ENCODE results near the gene FEZF2.

The FEZF2 gene

GRCh38 chr3:62373215-62373614, at the start of gene FEZF2:
Gene FEZF2 (minus strand): TSS chr3:62373550. CDS start chr3:62372868, 682 bp downstream.
- no peak for DNase-seq

- no peak for DNase-seq
These were observed 47.9 kb upstream of the FEZF2 start for GRCh38 chr3:62421207-62421606.

- no peak for DNase-seq
These were observed 42.8 kb upstream of the FEZF2 start for GRCh38 chr3:62416144-62416543.

GRCh38 chr3:62415312-62415801, 42.0 kb upstream of the FEZF2 start:
- DNase-seq: no peak

GRCh38 chr3:62414786-62415185, 41.4 kb upstream of the FEZF2 start:
- no peak for DNase-seq

GRCh38 chr3:62413687-62414086, 40.3 kb upstream of the FEZF2 start:
- DNase-seq: no peak

DNA sequence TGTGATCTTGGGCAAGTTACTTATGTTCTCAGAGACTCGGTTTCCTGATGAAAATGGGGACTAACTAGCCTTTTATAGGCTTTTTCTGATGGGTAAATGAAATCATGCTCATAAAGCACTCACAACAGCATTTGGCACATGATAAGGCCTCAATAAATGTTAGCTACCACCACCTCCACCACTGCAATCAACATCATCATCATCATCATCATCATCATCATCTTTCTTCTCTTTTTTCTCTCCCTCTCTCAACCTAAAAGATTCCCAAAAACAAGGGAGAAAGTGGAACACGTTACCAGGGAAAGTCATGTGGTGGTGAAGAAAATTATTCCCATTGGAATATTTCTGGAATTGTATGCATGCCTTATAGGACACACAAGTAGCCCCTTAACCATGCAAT, 33.6 kb upstream of the FEZF2 start:
- no peak for DNase-seq

- no peak for DNase-seq
These were observed 32.2 kb upstream of the FEZF2 start for GRCh38 chr3:62405566-62405965.

GRCh38 chr3:62405135-62405534, 31.8 kb upstream of the FEZF2 start:
- DNase-seq: no peak

DNA sequence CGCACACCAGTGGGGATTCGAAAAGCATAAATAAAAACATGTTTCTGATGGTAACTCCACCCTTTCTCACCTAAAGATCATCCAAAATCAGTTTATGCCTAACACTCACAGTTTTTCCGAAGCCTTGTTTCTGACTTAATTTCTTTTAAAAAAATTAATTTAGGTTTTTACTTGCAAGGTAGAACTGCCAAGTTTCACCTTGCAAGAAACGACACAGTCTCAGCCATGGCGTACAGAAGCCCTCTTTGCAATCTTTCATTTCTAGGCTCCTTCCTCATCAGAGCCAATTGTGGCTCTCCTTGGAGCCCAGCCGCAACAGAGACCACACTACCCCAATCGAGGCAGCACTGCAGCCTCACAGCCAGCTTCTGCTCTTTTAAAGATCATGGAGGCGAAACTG, 31.0 kb upstream of the FEZF2 start:
- no peak for DNase-seq

- DNase-seq: no peak
These were observed 30.4 kb upstream of the FEZF2 start for GRCh38 chr3:62403765-62404164.

- DNase-seq: no peak
These were observed 19.4 kb upstream of the FEZF2 start for GRCh38 chr3:62392626-62393292.

DNA sequence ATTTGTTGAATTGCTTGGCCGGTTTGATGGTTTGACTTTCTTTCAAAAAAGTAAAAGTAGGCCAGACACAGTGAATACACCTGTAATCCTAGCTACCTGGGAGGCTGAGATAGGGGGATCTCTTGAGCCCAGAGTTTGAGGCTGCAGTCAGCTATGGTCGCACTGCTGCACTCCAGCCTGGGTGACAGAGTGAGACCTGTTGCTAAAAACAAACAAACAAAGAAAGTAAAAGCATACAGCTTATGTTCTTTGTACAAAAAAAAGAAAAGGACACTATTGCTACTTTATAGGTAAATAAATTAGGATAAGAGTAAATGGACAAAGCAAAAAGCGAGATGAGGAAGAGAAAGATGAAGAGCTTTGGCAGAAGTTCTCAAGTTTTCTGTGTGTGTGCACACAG, 13.9 kb upstream of the FEZF2 start:
- no peak for DNase-seq

GRCh38 chr3:62379321-62379798, 6.0 kb upstream of the FEZF2 start:
- DNase-seq: no peak

- no peak for DNase-seq
These were observed 5.6 kb upstream of the FEZF2 start for GRCh38 chr3:62378921-62379320.

- no peak for DNase-seq
These were observed 5.0 kb upstream of the FEZF2 start for GRCh38 chr3:62378311-62378789.

GRCh38 chr3:62376906-62377877, 3.8 kb upstream of the FEZF2 start:
- no peak for DNase-seq

DNA sequence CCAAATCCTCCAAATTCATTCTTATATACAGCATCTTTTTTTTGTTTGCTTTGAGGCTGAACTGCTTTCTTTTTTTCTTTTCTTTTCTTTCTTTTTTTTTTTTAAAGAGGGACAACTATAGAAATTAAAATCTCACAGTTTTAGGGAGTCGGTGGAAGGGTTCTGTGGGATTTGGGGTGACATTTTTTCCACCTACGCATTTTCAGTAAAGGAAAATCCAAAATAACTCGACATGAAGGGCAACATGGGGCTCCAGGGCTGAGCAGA, 3.0 kb upstream of the FEZF2 start:
- DNase-seq: no peak

DNA sequence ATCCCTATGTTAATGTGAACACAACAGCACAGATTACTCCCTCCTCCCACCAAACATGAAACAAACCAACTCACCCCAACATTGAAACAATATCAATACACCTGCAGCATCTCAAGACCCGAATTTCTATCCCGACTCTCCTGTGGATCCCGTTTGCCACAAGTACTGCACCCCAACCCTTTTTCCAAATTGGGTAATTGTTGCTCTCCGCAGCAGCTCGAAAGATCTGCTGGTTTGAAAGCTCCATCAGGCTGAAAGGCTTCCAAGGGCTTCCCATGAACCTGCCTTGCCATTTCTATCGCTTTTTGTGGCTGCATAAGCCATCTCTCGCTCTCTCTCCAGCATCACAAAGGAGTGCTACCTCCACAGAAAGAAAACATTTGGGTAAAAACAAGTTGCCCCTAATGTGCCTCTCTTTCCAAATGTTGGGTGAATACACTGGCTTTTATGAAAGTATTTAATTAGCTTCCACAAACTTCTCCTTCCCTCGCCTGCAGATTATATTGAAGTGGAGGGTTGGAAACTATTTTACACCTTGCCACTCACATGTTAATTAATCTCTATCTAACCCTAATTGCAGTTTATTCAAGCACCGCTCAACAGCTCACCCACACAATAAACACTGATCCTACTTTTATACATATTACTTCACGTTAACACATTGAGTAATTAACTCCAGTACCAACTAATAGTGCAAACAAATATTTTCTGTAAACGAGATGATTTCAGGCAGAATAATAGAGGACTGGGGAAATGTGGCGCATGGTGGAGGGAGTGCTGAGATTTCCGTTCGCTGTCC, 2.5 kb upstream of the FEZF2 start:
- DNase-seq: no peak

- DNase-seq: no peak
These were observed 1.2 kb upstream of the FEZF2 start for GRCh38 chr3:62374341-62375218.

DNA sequence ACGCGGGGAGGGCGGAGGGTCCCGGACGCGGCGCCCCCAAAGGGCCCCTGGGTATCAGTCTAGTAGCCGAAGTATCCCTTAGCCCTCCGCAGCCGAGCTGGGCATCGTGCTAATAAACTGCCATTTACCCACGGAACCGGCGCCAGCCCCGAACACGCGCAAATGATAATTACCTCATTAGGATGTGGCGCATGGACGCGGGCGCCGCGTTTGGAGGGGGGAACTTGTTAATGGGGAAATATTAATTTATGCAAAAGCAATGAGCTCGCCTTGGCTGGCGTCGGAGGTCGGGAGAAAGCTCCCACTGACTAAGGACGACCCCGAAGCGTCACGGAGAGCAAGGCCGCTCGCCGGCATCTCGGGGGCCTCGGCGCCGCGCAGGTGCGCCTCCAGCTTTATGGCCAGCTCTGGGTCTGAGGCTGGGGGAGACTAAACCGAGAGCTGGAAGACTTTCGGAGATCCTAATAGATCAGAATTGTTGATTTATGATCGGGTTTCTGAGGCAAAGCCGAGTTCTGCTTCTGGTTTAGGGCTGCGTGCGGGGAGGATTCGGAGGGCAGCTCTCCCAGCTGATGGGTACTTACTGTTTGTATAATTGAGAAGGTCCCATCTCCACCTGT, 474 bp upstream of the FEZF2 start:
- no peak for DNase-seq

GRCh38 chr3:62372621-62373041, 719 bp downstream of the FEZF2 start:
- DNase-seq: no peak

Data from activated CD4-positive, alpha-beta T cell treated with anti-CD3 and anti-CD28 coated beads for 4 hours (primary cell).